GM12801 (cell line): ENCODE results near the gene SF3B5.

Experiments
- CTCF ChIP-seq: IDR thresholded peaks from one replicate; pipeline ENCODE4 v1.5.1; 2011; ENCODE audit warnings: control low read depth; ENCODE audit not compliant: insufficient read length; ENCODE audit errors: extremely low read depth

SF3B5 gene

GRCh38 chr6:144090384-144090783 lies 5.0 kb downstream of the SF3B5 start:
- TF ChIP-seq CTCF: no peak

GRCh38 chr6:144087789-144088426 lies 7.5 kb downstream of the SF3B5 start:
- TF ChIP-seq CTCF: no peak

GRCh38 chr6:144086959-144087358 lies 8.4 kb downstream of the SF3B5 start:
- TF ChIP-seq CTCF: no peak

- no peak for TF ChIP-seq CTCF
Measured at GRCh38 chr6:144083172-144083571, 12.2 kb downstream of the SF3B5 start.

- TF ChIP-seq CTCF: no peak
Measured at GRCh38 chr6:144077871-144078270, 17.5 kb downstream of the SF3B5 start.

- no peak for TF ChIP-seq CTCF
Measured at GRCh38 chr6:144075875-144076274, 19.5 kb downstream of the SF3B5 start.

GRCh38 chr6:144075187-144075586 lies 20.2 kb downstream of the SF3B5 start:
- no peak for TF ChIP-seq CTCF
